ENCODE measurements around the gene GPT2. TPM values are rescaled to one million over a fixed set of nuclear protein-coding genes. Genes with fewer than 3 reads are reported as not detected.

Gene GPT2
- total RNA-seq, 2 donors from 2014 or later, result 49.8 to 64.6 TPM

DNA sequence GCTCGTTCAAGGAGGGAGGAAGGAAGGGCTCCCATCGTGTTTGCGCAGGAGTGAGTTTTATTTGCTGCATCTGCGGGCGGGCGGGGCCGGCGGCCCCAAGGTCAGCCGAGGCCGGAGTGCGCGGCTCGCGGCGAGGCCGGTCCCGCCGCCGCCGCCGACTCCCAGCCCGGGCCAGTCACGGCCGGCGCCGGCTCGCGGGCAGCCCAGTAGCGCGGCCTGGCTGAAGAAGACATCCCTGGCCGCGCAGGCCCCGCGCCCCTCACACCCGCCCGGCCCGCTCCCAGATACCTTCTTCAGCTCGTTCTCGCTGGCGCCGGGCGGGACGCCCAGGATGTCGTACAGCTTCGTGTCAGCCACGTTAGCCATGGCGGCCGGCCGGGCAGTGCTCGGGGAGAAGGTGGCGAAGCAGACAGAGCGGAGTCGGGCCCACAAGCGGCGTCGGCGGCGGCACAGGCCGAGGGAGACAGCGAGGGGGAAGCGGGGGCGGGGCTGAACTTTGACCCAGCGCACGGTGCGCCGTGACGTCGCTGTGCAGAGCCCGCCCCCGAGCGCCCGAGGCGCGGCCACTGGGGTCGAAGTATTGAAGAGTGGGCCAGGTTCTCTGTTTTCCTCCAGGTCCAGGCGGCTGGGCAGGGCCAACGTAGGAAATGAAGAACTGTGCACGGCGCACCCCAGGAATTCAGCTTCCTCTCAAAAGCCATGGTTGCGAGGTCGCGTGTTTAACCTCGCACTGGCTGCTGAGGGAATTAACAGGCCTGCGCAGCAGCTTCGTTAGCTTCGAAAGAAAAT lies 89.2 kb downstream of the GPT2 start, which contains the start of gene DNAJA2:
DNAJA2 (minus strand) TSS at position 468 of the 789 bp plus-strand sequence; CDS start at position 366, 102 bp downstream.
- peak; percentile 86 for DNase-seq (ENCODE audit: low spot score)
- peaks cover 7% of the 10 kb centered on the region for H3K4me1 ChIP-seq (replicated peaks)
- TF ChIP-seq POLR2AphosphoS5 (IDR thresholded peaks at IDR 0.05), result peak; percentile 86
- peak; percentile 85 for TF ChIP-seq POLR2A (IDR thresholded peaks at IDR 0.05)
- TF ChIP-seq, protein P1, sequence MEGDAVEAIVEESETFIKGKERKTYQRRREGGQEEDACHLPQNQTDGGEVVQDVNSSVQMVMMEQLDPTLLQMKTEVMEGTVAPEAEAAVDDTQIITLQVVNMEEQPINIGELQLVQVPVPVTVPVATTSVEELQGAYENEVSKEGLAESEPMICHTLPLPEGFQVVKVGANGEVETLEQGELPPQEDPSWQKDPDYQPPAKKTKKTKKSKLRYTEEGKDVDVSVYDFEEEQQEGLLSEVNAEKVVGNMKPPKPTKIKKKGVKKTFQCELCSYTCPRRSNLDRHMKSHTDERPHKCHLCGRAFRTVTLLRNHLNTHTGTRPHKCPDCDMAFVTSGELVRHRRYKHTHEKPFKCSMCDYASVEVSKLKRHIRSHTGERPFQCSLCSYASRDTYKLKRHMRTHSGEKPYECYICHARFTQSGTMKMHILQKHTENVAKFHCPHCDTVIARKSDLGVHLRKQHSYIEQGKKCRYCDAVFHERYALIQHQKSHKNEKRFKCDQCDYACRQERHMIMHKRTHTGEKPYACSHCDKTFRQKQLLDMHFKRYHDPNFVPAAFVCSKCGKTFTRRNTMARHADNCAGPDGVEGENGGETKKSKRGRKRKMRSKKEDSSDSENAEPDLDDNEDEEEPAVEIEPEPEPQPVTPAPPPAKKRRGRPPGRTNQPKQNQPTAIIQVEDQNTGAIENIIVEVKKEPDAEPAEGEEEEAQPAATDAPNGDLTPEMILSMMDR (IDR thresholded peaks at IDR 0.05), result peak in 2 of 4 experiments; percentile 19 to 23
- H3K4me3 ChIP-seq, result peak within 1 kb of the TSS; percentile 80 to 86
- under 1% methylated on average over 36 of the region's 86 CpGs for WGBS
- no peaks in the 10 kb centered on the region for H3K27me3 ChIP-seq (replicated peaks; ENCODE audit: insufficient read depth)
- no peaks in the 10 kb centered on the region for H3K36me3 ChIP-seq
- H3K27ac ChIP-seq, result peak within 1 kb of the TSS; percentile 97
- intact Hi-C loops (cut with DNase I), result loop anchor here (10.0 kb wide), 1 partner anchor 1411 kb away; the partner anchor contains the start of gene SIAH1
- H3K9me3 ChIP-seq, result no peaks in the 10 kb centered on the region

DNA sequence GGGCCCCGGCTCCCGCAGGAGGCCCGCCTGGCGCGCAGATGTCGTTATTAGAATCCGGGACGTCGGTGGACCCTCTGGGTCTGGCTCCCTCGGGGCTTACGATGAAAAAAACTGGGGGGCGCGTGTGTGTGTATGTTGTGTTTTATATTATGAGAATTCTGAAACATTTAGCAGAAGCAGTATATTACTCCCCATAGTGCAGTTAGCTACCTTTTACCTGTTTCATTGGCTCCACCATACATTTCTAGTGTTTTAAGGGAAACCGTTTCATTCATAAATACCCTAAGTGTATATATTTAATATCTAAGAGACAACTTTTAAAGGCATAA lies 89.8 kb downstream of the GPT2 start:
- DNase-seq (ENCODE audit: low spot score), result no peak
- peak overlapping the region; percentile 80 to 86 for H3K4me3 ChIP-seq
- 2% methylated on average over 14 of the region's 14 CpGs for WGBS
- no peaks in the 10 kb centered on the region for H3K36me3 ChIP-seq
- no peaks in the 10 kb centered on the region for H3K27me3 ChIP-seq (replicated peaks; ENCODE audit: insufficient read depth)
- intact Hi-C loops (cut with DNase I), result loop anchor here (10.0 kb wide), 1 partner anchor 1411 kb away; the partner anchor contains the start of gene SIAH1
- peaks cover 7% of the 10 kb centered on the region for H3K4me1 ChIP-seq (replicated peaks)
- no peaks in the 10 kb centered on the region for H3K9me3 ChIP-seq
- TF ChIP-seq, protein P1 (IDR thresholded peaks at IDR 0.05), result no peak
- TF ChIP-seq POLR2AphosphoS5 (IDR thresholded peaks at IDR 0.05) (no peak), POLR2A (IDR thresholded peaks at IDR 0.05) (no peak)
- peak overlapping the region; percentile 97 for H3K27ac ChIP-seq

DNA sequence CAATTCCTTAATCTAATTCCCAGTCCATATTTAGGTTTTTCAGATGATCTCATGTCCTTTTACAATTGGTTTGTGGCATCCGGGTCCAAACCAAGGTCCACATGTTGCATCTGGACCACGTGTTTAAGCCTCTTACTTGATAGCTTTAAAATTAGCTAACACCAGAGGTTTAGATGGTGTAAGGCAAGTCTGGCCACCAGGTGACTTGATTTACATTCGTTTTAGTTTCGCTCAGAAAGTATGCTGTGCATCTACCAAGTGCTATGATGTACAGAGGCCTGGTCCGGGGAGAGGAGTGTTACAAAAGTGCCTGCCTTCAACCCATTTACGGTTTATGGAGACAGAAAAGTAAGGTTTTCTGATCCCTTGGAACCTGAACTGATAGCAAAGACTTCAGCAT lies 90.2 kb downstream of the GPT2 start:
- intact Hi-C loops (cut with DNase I), result loop anchor here (10.0 kb wide), 1 partner anchor 1410 kb away; the partner anchor contains the start of gene SIAH1
- Histone ChIP-seq H3K36me3 (no peaks in the 10 kb centered on the region), H3K27ac (peak overlapping the region; percentile 97), H3K27me3 (replicated peaks; ENCODE audit: insufficient read depth) (no peaks in the 10 kb centered on the region), H3K4me1 (replicated peaks) (peaks cover 6% of the 10 kb centered on the region), H3K4me3 (peak overlapping the region; percentile 80 to 86), H3K9me3 (no peaks in the 10 kb centered on the region)
- no peak for DNase-seq (ENCODE audit: low spot score)
- no peak for TF ChIP-seq POLR2AphosphoS5 (IDR thresholded peaks at IDR 0.05)
- TF ChIP-seq POLR2A (IDR thresholded peaks at IDR 0.05), result no peak
- TF ChIP-seq, protein P1 (IDR thresholded peaks at IDR 0.05), result no peak
- WGBS, result 80% methylated on average over 6 of the region's 6 CpGs

DNA sequence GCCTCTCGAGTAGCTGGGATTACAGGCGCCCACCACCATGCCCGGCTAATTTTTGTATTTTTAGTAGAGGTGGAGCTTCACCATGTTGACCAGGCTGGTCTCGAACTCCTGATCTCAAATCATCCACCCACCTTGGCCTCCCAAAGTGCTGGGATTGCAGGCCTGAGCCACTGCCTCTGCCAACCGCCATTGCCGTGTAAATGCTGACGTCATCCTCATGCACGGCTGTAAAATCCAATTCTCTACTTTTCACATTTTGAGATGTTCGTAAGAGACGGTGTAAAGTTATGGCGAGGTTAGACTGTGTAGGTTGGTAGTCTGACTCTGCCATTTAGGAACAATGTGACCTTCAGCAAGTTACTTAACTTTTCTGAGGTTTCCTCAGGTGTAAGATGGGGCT lies 91.0 kb downstream of the GPT2 start:
- no peaks in the 10 kb centered on the region for H3K27me3 ChIP-seq (replicated peaks; ENCODE audit: insufficient read depth)
- no peak for DNase-seq (ENCODE audit: low spot score)
- 97% methylated on average over 11 of the region's 11 CpGs for WGBS
- H3K9me3 ChIP-seq, result no peaks in the 10 kb centered on the region
- no peak overlapping the region for H3K4me3 ChIP-seq
- intact Hi-C loops (cut with DNase I), result loop anchor here (10.0 kb wide), 1 partner anchor 1410 kb away; the partner anchor contains the start of gene SIAH1
- TF ChIP-seq POLR2AphosphoS5 (IDR thresholded peaks at IDR 0.05) (no peak), POLR2A (IDR thresholded peaks at IDR 0.05) (no peak)
- TF ChIP-seq, protein P1 (IDR thresholded peaks at IDR 0.05), result no peak
- no peak overlapping the region for H3K27ac ChIP-seq
- H3K4me1 ChIP-seq (replicated peaks), result peaks cover under 1% of the 10 kb centered on the region
- H3K36me3 ChIP-seq, result no peaks in the 10 kb centered on the region
